GM19397 (cell line): ENCODE data around the gene RPL10A.
"Not testable (repeated sequence)": the region's sequence is repeated elsewhere in the genome, so short reads cannot be mapped to it uniquely, and the experiment has no call there.

Source experiments
- ATAC-seq: cut with Tn5 transposase; IDR thresholded peaks from one replicate; pipeline ENCODE4 v1.9.1; 2021; ENCODE audit warnings: mild to moderate bottlenecking, moderate library complexity; ENCODE audit not compliant: unreplicated experiment

RPL10A gene

GRCh38 chr6:35468181-35468979, at the start of gene RPL10A:
Gene RPL10A (plus strand): TSS chr6:35468401. CDS start chr6:35468435, 34 bp downstream.
- peak; percentile 80 for ATAC-seq

GRCh38 chr6:35419417-35419816, 48.8 kb upstream of the RPL10A start:
- ATAC-seq: no peak

GRCh38 chr6:35419961-35420360, 48.2 kb upstream of the RPL10A start:
- ATAC-seq: no peak

- no peak for ATAC-seq
These were observed 42.9 kb upstream of the RPL10A start for GRCh38 chr6:35425284-35425683.

- no peak for ATAC-seq
These were observed 42.1 kb upstream of the RPL10A start for GRCh38 chr6:35426074-35426473.

GRCh38 chr6:35427435-35427834, 40.8 kb upstream of the RPL10A start:
- ATAC-seq: no peak

- ATAC-seq: no peak
These were observed 40.3 kb upstream of the RPL10A start for GRCh38 chr6:35427851-35428321.

GRCh38 chr6:35428421-35429149, 39.6 kb upstream of the RPL10A start:
- ATAC-seq: no peak

GRCh38 chr6:35429463-35429862, 38.7 kb upstream of the RPL10A start:
- ATAC-seq: no peak

- no peak for ATAC-seq
These were observed 35.9 kb upstream of the RPL10A start for GRCh38 chr6:35432291-35432690.

- not testable (repeated sequence) for ATAC-seq
These were observed 35.5 kb upstream of the RPL10A start for GRCh38 chr6:35432702-35433101.

- ATAC-seq: no peak
These were observed 32.9 kb upstream of the RPL10A start for GRCh38 chr6:35435074-35435837.

GRCh38 chr6:35436071-35436857, 31.9 kb upstream of the RPL10A start:
- no peak for ATAC-seq

- not testable (repeated sequence) for ATAC-seq
These were observed 29.7 kb upstream of the RPL10A start for GRCh38 chr6:35438378-35439065.

- ATAC-seq: no peak
These were observed 28.9 kb upstream of the RPL10A start for GRCh38 chr6:35439308-35439707.

- ATAC-seq: no peak
These were observed 27.0 kb upstream of the RPL10A start for GRCh38 chr6:35441205-35441604.

- ATAC-seq: no peak
These were observed 26.6 kb upstream of the RPL10A start for GRCh38 chr6:35441642-35442041.

GRCh38 chr6:35442693-35443092, 25.5 kb upstream of the RPL10A start:
- no peak for ATAC-seq

- no peak for ATAC-seq
These were observed 24.7 kb upstream of the RPL10A start for GRCh38 chr6:35443341-35444030.
